ENCODE measurements around the gene EYA4. TPM values are rescaled to one million over a fixed set of nuclear protein-coding genes. Genes with fewer than 3 reads are reported as not detected.

EYA4 gene
- polyA plus RNA-seq, 2 of the 4 experiments (the other 2 are of a cell fraction) = 14.4 to 28.3 TPM

GRCh38 chr6:133313068-133313467 lies 71.9 kb downstream of the EYA4 start:
- ChIA-PET POLR2A (no interaction called here), CTCF (interaction anchor here (0.9 kb wide), 1 partner anchor 13 kb away, joined by 4 read pairs; no protein-coding TSS in a partner anchor)
- H3K27ac ChIP-seq = no peak overlapping the region
- TF ChIP-seq GATA3 (IDR thresholded peaks at IDR 0.05; ENCODE audit: borderline replicate concordance) = no peak
- TF ChIP-seq MAFK (IDR thresholded peaks at IDR 0.05; ENCODE audit: partially characterized antibody) = no peak
- no peak for TF ChIP-seq FOSB (CRISPR knock-in tag; IDR thresholded peaks at IDR 0.05)
- TF ChIP-seq ELK1 (IDR thresholded peaks at IDR 0.05; ENCODE audit: low read depth, low read length) = no peak
- TF ChIP-seq JUN (IDR thresholded peaks at IDR 0.05) = no peak
- no peak for TF ChIP-seq CBX2 (IDR thresholded peaks at IDR 0.05; ENCODE audit: borderline replicate concordance, low read depth)
- no peak for TF ChIP-seq PHF8 (IDR thresholded peaks at IDR 0.05; ENCODE audit: borderline replicate concordance, low read depth)
- no peak for TF ChIP-seq USF2 (IDR thresholded peaks at IDR 0.05)
- TF ChIP-seq FOXS1 (CRISPR knock-in tag; IDR thresholded peaks at IDR 0.05) = no peak
- no peak for TF ChIP-seq KDM5A (IDR thresholded peaks at IDR 0.05)
- no peak for TF ChIP-seq ZNF302 (CRISPR knock-in tag; IDR thresholded peaks at IDR 0.05)
- TF ChIP-seq NPAS2 (CRISPR knock-in tag; IDR thresholded peaks at IDR 0.05; ENCODE audit: borderline replicate concordance) = no peak
- TF ChIP-seq NFE2L2 (conservative IDR thresholded peaks at IDR 0.05; ENCODE audit: low read length) = no peak
- TF ChIP-seq HOXB5 (CRISPR knock-in tag; IDR thresholded peaks at IDR 0.05) = no peak
- no peak for TF ChIP-seq RFX5 (IDR thresholded peaks at IDR 0.05)
- no peak for TF ChIP-seq MAZ (IDR thresholded peaks at IDR 0.05; ENCODE audit: borderline replicate concordance, low read depth, low read length)
- H3K4me1 ChIP-seq = no peaks in the 10 kb centered on the region
- no peak overlapping the region for H3K4me2 ChIP-seq
- H3K4me3 ChIP-seq = no peak overlapping the region
- 89% methylated on average over 1 of the region's 1 CpG for WGBS (ENCODE audit: missing lambda C conversion rate)
- no peak for FAIRE-seq
- no peaks in the 10 kb centered on the region for H3K9me3 ChIP-seq
- ATAC-seq = no peak
- DNase-seq (ENCODE audit: low read depth in 1 of 2, low spot score in 1 of 2) = no peak

- DNase-seq (ENCODE audit: low read depth in 1 of 2, low spot score in 1 of 2) (no peak), FAIRE-seq (no peak), ATAC-seq (no peak)
- TF ChIP-seq CBX2 (IDR thresholded peaks at IDR 0.05; ENCODE audit: borderline replicate concordance, low read depth) (no peak), SREBF2 (IDR thresholded peaks at IDR 0.05) (no peak)
- WGBS (ENCODE audit: missing lambda C conversion rate) = 94% methylated on average over 4 of the region's 4 CpGs
- ChIA-PET CTCF (no interaction called here), POLR2A (no interaction called here)
- H3K4me2 ChIP-seq = no peak overlapping the region
- H3K27ac ChIP-seq = no peak overlapping the region
- H3K4me3 ChIP-seq = no peak overlapping the region
- no peaks in the 10 kb centered on the region for H3K9me3 ChIP-seq
- no peaks in the 10 kb centered on the region for H3K4me1 ChIP-seq
These were observed 73.8 kb downstream of the EYA4 start for GRCh38 chr6:133314947-133315346.

- Histone ChIP-seq H3K4me3 (no peak overlapping the region), H3K4me1 (no peaks in the 10 kb centered on the region), H3K9me3 (no peaks in the 10 kb centered on the region), H3K4me2 (no peak overlapping the region), H3K27ac (no peak overlapping the region)
- DNase-seq (ENCODE audit: low read depth in 1 of 2, low spot score in 1 of 2) (no peak), ATAC-seq (no peak), FAIRE-seq (no peak)
- POLR2A ChIA-PET = no interaction called here
- CTCF ChIA-PET = no interaction called here
- 85% methylated on average over 5 of the region's 5 CpGs for WGBS (ENCODE audit: missing lambda C conversion rate)
- TF ChIP-seq CHD2 (IDR thresholded peaks at IDR 0.05; ENCODE audit: low read length, partially characterized antibody) = no peak
- TF ChIP-seq CTCF (IDR thresholded peaks at IDR 0.05) = no peak
These were observed 74.7 kb downstream of the EYA4 start for GRCh38 chr6:133315811-133316210.
